ENCODE measurements around the gene CKAP4.

CKAP4 gene

GRCh38 chr12:106282457-106283097, 34.8 kb upstream of the CKAP4 start:
- peak; percentile 78 for TF ChIP-seq CTCF (conservative IDR thresholded peaks at IDR 0.05)
- no peak overlapping the region for H3K27ac ChIP-seq

DNA sequence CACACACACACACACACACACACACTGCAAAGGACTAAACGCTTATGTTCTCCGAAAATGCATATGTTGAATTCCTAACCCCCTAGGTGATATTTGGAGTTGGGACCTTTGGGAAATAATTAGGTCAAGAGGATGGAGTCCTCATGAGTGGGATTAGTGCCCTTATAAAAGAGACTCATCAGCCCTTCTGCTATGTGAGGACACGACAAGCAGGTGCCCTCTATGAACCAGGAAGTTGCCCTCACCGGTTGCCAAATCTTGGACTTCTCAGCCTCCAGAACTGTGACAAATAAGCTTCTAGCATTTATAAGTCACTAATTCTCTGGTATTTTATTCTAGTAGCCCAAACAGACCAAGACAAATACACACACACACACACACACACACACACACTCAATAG, 34.0 kb upstream of the CKAP4 start:
- no peak for TF ChIP-seq CTCF (conservative IDR thresholded peaks at IDR 0.05)
- no peak overlapping the region for H3K27ac ChIP-seq

- H3K27ac ChIP-seq, result no peak overlapping the region
- TF ChIP-seq CTCF (conservative IDR thresholded peaks at IDR 0.05), result no peak
Observed at GRCh38 chr12:106281056-106281782, 33.4 kb upstream of the CKAP4 start.

GRCh38 chr12:106280106-106280505, 32.3 kb upstream of the CKAP4 start:
- no peak for TF ChIP-seq CTCF (conservative IDR thresholded peaks at IDR 0.05)
- H3K27ac ChIP-seq, result no peak overlapping the region

DNA sequence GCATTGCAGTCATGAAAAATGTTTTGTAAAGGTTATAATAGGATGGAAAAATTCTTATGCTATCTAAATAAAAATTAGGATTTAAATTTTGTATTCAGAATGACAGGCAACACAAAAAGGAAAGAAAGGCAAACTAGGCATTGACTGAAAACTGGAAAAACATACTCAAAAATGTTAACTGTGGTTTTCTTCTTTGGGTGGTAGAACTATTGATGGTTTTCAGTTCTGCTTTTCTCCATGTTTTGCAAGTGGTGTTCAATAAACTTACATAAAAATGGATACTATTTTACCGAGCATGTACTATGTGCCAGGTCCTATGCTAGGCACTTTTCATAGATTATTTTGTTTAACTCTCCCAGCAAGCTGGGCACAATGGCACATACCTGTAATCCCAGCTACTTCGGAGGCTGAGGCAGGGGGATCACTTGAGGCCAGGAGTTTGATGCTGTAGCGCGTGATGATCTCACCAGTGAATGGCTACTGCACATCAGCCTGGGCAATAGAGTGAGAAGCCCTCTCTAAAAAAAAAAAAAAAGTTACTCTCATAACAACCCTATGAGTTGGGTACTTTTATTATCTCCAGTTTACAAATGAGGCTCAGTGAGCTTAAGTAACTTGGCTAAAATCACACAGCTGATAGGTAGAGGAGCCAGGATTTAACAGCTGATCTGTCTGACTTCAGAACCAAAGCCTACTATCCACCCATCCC, 28.4 kb upstream of the CKAP4 start:
- no peak for TF ChIP-seq CTCF (conservative IDR thresholded peaks at IDR 0.05)
- no peak overlapping the region for H3K27ac ChIP-seq

DNA sequence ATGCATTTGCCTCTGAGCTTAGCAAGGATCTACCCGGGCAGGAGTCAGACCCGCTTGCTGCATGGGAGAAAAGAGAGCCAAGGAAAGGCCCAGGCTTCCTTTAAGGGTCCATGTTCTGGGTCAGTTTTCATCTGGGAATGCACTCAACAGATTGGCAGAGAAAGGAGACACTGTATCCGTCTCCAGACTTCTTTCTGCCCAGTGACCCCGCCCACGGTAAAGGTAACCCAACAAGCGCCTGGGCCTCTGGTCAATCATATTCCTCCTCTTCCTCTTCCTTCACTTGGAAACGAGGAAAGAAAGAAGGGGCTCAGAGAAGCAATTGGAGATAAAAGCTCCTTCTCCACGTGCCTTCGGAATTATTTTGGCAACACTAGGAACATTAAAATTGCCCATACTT, 27.6 kb upstream of the CKAP4 start:
- no peak for TF ChIP-seq CTCF (conservative IDR thresholded peaks at IDR 0.05)
- H3K27ac ChIP-seq, result peak overlapping the region; percentile 78

GRCh38 chr12:106274575-106275121, 26.8 kb upstream of the CKAP4 start:
- TF ChIP-seq CTCF (conservative IDR thresholded peaks at IDR 0.05), result no peak
- peak overlapping the region; percentile 78 for H3K27ac ChIP-seq

Measured in VCaP (cell line).